Neural progenitor cell (in vitro differentiated cells): ENCODE data around the gene FABP7. TPM values are rescaled to one million over a fixed set of nuclear protein-coding genes. Genes with fewer than 3 reads are reported as not detected.

Experiments used
- DNase-seq: peaks from one replicate; pipeline ENCODE4 v3.0.0-alpha.2; 2016; ENCODE audit warnings: low spot score
- H2AFZ ChIP-seq: fragments of 200-600 bp; sonication (generic); replicated peaks from 2 replicates; pipeline ENCODE4 v1.6.1; 2016; ENCODE audit warnings: antibody characterized with exemption
- H3F3A ChIP-seq: fragments of 200-600 bp; sonication (generic); 2 replicates; pipeline ENCODE4 v1.6.1; 2016; ENCODE audit warnings: antibody characterized with exemption, low read depth
- H3K27ac ChIP-seq: fragments of 200-600 bp; sonication (generic); 2 replicates; pipeline ENCODE4 v1.5.1; 2016; ENCODE audit warnings: mild to moderate bottlenecking
- H3K27me3 ChIP-seq: fragments of 200-600 bp; sonication (generic); 2 replicates; pipeline ENCODE4 v1.6.1; 2016; ENCODE audit warnings: mild to moderate bottlenecking, moderate library complexity
- H3K36me3 ChIP-seq: fragments of 200-600 bp; sonication (generic); 2 replicates; pipeline ENCODE4 v1.5.1; 2016
- H3K4me1 ChIP-seq: fragments of 200-600 bp; sonication (generic); 2 replicates; pipeline ENCODE4 v1.6.1; 2016; ENCODE audit warnings: mixed run types
- H3K4me2 ChIP-seq: fragments of 200-600 bp; sonication (generic); 2 replicates; pipeline ENCODE4 v1.6.1; 2016
- H3K4me3 ChIP-seq: fragments of 200-600 bp; sonication (generic); 2 replicates; pipeline ENCODE4 v1.5.1; 2016
- H3K79me2 ChIP-seq: fragments of 200-600 bp; sonication (generic); 2 replicates; pipeline ENCODE4 v1.6.1; 2016; ENCODE audit warnings: low read depth
- H3K9ac ChIP-seq: fragments of 200-600 bp; sonication (generic); 2 replicates; pipeline ENCODE4 v1.6.1; 2016
- H3K9me3 ChIP-seq: fragments of 200-600 bp; sonication (generic); 2 replicates; pipeline ENCODE4 v1.5.1; 2016; ENCODE audit warnings: low read depth
- H4K20me1 ChIP-seq: fragments of 200-600 bp; sonication (generic); 2 replicates; pipeline ENCODE4 v1.6.1; 2016; ENCODE audit warnings: low read depth
- H3K27ac Mint-ChIP-seq: 3 replicates; pipeline ENCODE4 v1.8.0; 2021; ENCODE audit warnings: mixed read lengths
- H3K27me3 Mint-ChIP-seq: 2 replicates; pipeline ENCODE4 v1.8.0; 2022; ENCODE audit warnings: low read depth, mild to moderate bottlenecking, inconsistent platforms, moderate library complexity, mixed read lengths; ENCODE audit not compliant: insufficient read depth
- H3K36me3 Mint-ChIP-seq: 3 replicates; pipeline ENCODE4 v1.8.0; 2021; ENCODE audit warnings: mixed read lengths
- H3K4me1 Mint-ChIP-seq: 3 replicates; pipeline ENCODE4 v1.8.0; 2021; ENCODE audit warnings: mixed read lengths
- H3K4me3 Mint-ChIP-seq: 3 replicates; pipeline ENCODE4 v1.8.0; 2021; ENCODE audit warnings: mild to moderate bottlenecking, moderate library complexity, mixed read lengths
- H3K9me3 Mint-ChIP-seq: 3 replicates; pipeline ENCODE4 v1.8.0; 2020; ENCODE audit warnings: mixed read lengths
- EZH2 ChIP-seq: fragments of 200-600 bp; sonication (generic); IDR thresholded peaks from 2 replicates; pipeline ENCODE4 v1.6.1; 2017; ENCODE audit warnings: antibody characterized with exemption, mild to moderate bottlenecking, moderate library complexity
- EZH2phosphoT487 ChIP-seq: fragments of 200-600 bp; sonication (generic); IDR thresholded peaks from 2 replicates; pipeline ENCODE4 v1.6.1; 2017; ENCODE audit warnings: antibody characterized with exemption
- total RNA-seq: library from RNA; depleted of rRNA; stranded (reverse); fragments of >200 nt; gene quantifications from 2 replicates; pipeline ENCODE4 v1.2.3, GENCODE V29; 2015; ENCODE audit warnings: low replicate concordance
- TF ChIP-seq, protein P1 (sequence below): fragments of 200-600 bp; sonication (generic); IDR thresholded peaks from 2 replicates; pipeline ENCODE4 v1.5.1; 2017; ENCODE audit warnings: antibody characterized with exemption, mild to moderate bottlenecking

FABP7 gene
- total RNA-seq, 1 donor from 2014 or later, result 58.2 TPM

- Histone ChIP-seq H2AFZ (no peak overlapping the region), H3K36me3 (no peaks in the 10 kb centered on the region), H3F3A (no peaks in the 10 kb centered on the region), H3K9me3 (no peaks in the 10 kb centered on the region), H3K4me2 (no peak overlapping the region), H3K4me1 (peaks cover 11% of the 10 kb centered on the region), H3K79me2 (no peaks in the 10 kb centered on the region), H3K27ac (no peak overlapping the region), H3K4me3 (no peak overlapping the region), H3K27me3 (no peaks in the 10 kb centered on the region), H3K9ac (no peak overlapping the region), H4K20me1 (no peaks in the 10 kb centered on the region)
- no peak overlapping the region for H3K4me3 Mint-ChIP-seq
- H3K36me3 Mint-ChIP-seq, result no peaks in the 10 kb centered on the region
- peaks cover 3% of the 10 kb centered on the region for H3K9me3 Mint-ChIP-seq
- H3K27ac Mint-ChIP-seq, result no peak overlapping the region
- DNase-seq, result no peak
- TF ChIP-seq EZH2, result no peak
- TF ChIP-seq EZH2phosphoT487, result no peak
- TF ChIP-seq, protein P1, sequence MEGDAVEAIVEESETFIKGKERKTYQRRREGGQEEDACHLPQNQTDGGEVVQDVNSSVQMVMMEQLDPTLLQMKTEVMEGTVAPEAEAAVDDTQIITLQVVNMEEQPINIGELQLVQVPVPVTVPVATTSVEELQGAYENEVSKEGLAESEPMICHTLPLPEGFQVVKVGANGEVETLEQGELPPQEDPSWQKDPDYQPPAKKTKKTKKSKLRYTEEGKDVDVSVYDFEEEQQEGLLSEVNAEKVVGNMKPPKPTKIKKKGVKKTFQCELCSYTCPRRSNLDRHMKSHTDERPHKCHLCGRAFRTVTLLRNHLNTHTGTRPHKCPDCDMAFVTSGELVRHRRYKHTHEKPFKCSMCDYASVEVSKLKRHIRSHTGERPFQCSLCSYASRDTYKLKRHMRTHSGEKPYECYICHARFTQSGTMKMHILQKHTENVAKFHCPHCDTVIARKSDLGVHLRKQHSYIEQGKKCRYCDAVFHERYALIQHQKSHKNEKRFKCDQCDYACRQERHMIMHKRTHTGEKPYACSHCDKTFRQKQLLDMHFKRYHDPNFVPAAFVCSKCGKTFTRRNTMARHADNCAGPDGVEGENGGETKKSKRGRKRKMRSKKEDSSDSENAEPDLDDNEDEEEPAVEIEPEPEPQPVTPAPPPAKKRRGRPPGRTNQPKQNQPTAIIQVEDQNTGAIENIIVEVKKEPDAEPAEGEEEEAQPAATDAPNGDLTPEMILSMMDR, result no peak
- H3K4me1 Mint-ChIP-seq, result peaks cover 8% of the 10 kb centered on the region
- H3K27me3 Mint-ChIP-seq, result peaks cover 6% of the 10 kb centered on the region
Measured at GRCh38 chr6:122758927-122759334, 20.6 kb upstream of the FABP7 start.

GRCh38 chr6:122760330-122760729, 19.2 kb upstream of the FABP7 start:
- Mint-ChIP-seq H3K4me1 (no peaks in the 10 kb centered on the region), H3K36me3 (no peaks in the 10 kb centered on the region), H3K4me3 (no peak overlapping the region), H3K9me3 (peaks cover 3% of the 10 kb centered on the region), H3K27ac (no peak overlapping the region), H3K27me3 (no peaks in the 10 kb centered on the region)
- Histone ChIP-seq H3K79me2 (no peaks in the 10 kb centered on the region), H3K9me3 (no peaks in the 10 kb centered on the region), H4K20me1 (no peaks in the 10 kb centered on the region), H3K36me3 (no peaks in the 10 kb centered on the region), H3K9ac (no peak overlapping the region), H3F3A (no peaks in the 10 kb centered on the region), H3K4me3 (no peak overlapping the region), H2AFZ (no peak overlapping the region), H3K4me1 (no peaks in the 10 kb centered on the region), H3K27me3 (no peaks in the 10 kb centered on the region), H3K4me2 (no peak overlapping the region), H3K27ac (no peak overlapping the region)
- TF ChIP-seq EZH2, result no peak
- TF ChIP-seq, protein P1, result no peak
- TF ChIP-seq EZH2phosphoT487, result no peak
- DNase-seq, result no peak

GRCh38 chr6:122766256-122766655, 13.3 kb upstream of the FABP7 start:
- Histone ChIP-seq H4K20me1 (no peaks in the 10 kb centered on the region), H2AFZ (no peak overlapping the region), H3K4me3 (no peak overlapping the region), H3K79me2 (no peaks in the 10 kb centered on the region), H3F3A (no peaks in the 10 kb centered on the region), H3K36me3 (no peaks in the 10 kb centered on the region), H3K9ac (no peak overlapping the region), H3K27ac (no peak overlapping the region), H3K4me2 (no peak overlapping the region), H3K27me3 (no peaks in the 10 kb centered on the region), H3K4me1 (peaks cover 6% of the 10 kb centered on the region), H3K9me3 (no peaks in the 10 kb centered on the region)
- Mint-ChIP-seq H3K27me3 (no peaks in the 10 kb centered on the region), H3K4me1 (no peaks in the 10 kb centered on the region), H3K9me3 (peaks cover 3% of the 10 kb centered on the region), H3K36me3 (no peaks in the 10 kb centered on the region), H3K4me3 (no peak overlapping the region), H3K27ac (no peak overlapping the region)
- DNase-seq, result no peak
- TF ChIP-seq, protein P1, result no peak
- no peak for TF ChIP-seq EZH2
